Duodenal mucosa (tissue), 2 donors: ENCODE data around the gene G0S2.

ENCODE experiments used
- H3K27ac ChIP-seq: one replicate; pipeline ENCODE4 v1.7.0; 2013; ENCODE audit warnings: low read depth, low read length
- H3K27me3 ChIP-seq, 2 donors: one replicate each; pipeline ENCODE4 v1.7.0; 2013; ENCODE audit warnings: low read length in 2 of 2, control low read depth in 1 of 2; ENCODE audit not compliant: insufficient read depth in 2 of 2, control insufficient read depth in 1 of 2
- H3K36me3 ChIP-seq, 2 donors: one replicate each; pipeline ENCODE4 v1.7.0; 2013; ENCODE audit warnings: low read length in 2 of 2, control low read depth in 1 of 2; ENCODE audit not compliant: insufficient read depth in 2 of 2, control insufficient read depth in 1 of 2
- H3K4me1 ChIP-seq, 2 donors: one replicate each; pipeline ENCODE4 v1.7.0; 2013; ENCODE audit warnings: low read length in 2 of 2, control low read depth in 1 of 2; ENCODE audit not compliant: insufficient read depth in 2 of 2, control insufficient read depth in 1 of 2
- H3K4me3 ChIP-seq, 2 donors: one replicate each; pipeline ENCODE4 v1.7.0; 2013; ENCODE audit warnings: low read length in 2 of 2, low read depth in 1 of 2
- H3K9ac ChIP-seq, 2 donors: one replicate each; pipeline ENCODE4 v1.7.0; 2013; ENCODE audit warnings: low read length in 2 of 2, low read depth in 1 of 2
- H3K9me3 ChIP-seq, 2 donors: one replicate each; pipeline ENCODE4 v1.7.0; 2013; ENCODE audit warnings: low read length in 2 of 2, control low read depth in 1 of 2; ENCODE audit not compliant: control insufficient read depth in 1 of 2

The G0S2 gene

GRCh38 chr1:209675565-209676154 lies 448 bp downstream of the G0S2 start:
- no peaks in the 10 kb centered on the region for H3K36me3 ChIP-seq
- H3K27ac ChIP-seq, result no peak overlapping the region
- H3K4me1 ChIP-seq, result peaks cover 26 to 42% of the 10 kb centered on the region in 2 donors
- no peaks in the 10 kb centered on the region for H3K27me3 ChIP-seq
- H3K4me3 ChIP-seq, result peak overlapping the region; percentile 75 to 81
- no peaks in the 10 kb centered on the region for H3K9me3 ChIP-seq
- H3K9ac ChIP-seq, result peak overlapping the region; percentile 22 to 86

DNA sequence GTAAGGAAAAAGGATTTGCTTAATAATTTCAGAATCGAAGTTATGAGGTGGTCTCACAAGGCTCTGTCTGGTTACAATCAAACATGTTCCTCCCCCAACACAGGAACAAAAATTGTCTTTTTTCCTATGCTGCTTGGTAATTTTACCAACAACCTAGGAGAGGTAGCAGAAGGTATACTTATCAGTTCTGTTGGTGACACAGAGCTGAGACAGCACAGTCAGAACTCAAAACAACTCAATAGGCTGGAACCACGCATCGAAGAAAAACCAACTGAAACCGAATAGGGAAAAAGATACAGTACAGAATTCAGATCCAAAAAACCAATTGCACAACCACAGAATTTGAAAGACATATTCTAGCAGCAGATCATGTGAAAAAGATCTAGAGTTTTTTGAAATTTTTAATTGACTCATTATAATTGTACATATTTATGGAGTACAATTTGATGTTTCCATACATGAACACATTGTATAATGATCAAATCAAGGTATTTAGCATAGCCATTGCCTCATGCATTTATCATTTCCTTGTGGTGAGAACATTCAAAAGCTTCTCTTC lies 3.8 kb downstream of the G0S2 start:
- H3K27me3 ChIP-seq, result peaks cover 0 to 3% of the 10 kb centered on the region in 2 donors
- H3K36me3 ChIP-seq, result no peaks in the 10 kb centered on the region
- H3K4me1 ChIP-seq, result peaks cover 10 to 27% of the 10 kb centered on the region in 2 donors
- no peak overlapping the region for H3K9ac ChIP-seq
- H3K9me3 ChIP-seq, result no peaks in the 10 kb centered on the region
- no peak overlapping the region for H3K27ac ChIP-seq
- H3K4me3 ChIP-seq, result no peak overlapping the region

GRCh38 chr1:209685821-209686220 lies 10.6 kb downstream of the G0S2 start:
- H3K27ac ChIP-seq, result no peak overlapping the region
- no peak overlapping the region for H3K4me3 ChIP-seq
- H3K9ac ChIP-seq, result no peak overlapping the region
- peaks cover 0 to 3% of the 10 kb centered on the region in 2 donors for H3K4me1 ChIP-seq
- no peaks in the 10 kb centered on the region for H3K36me3 ChIP-seq
- H3K27me3 ChIP-seq, result peaks cover 0 to 3% of the 10 kb centered on the region in 2 donors
- H3K9me3 ChIP-seq, result no peaks in the 10 kb centered on the region

GRCh38 chr1:209686322-209686721 lies 11.1 kb downstream of the G0S2 start:
- no peak overlapping the region for H3K9ac ChIP-seq
- no peaks in the 10 kb centered on the region for H3K9me3 ChIP-seq
- peaks cover 0 to 8% of the 10 kb centered on the region in 2 donors for H3K4me1 ChIP-seq
- no peaks in the 10 kb centered on the region for H3K36me3 ChIP-seq
- peaks cover 0 to under 1% of the 10 kb centered on the region in 2 donors for H3K27me3 ChIP-seq
- no peak overlapping the region for H3K27ac ChIP-seq
- no peak overlapping the region for H3K4me3 ChIP-seq

DNA sequence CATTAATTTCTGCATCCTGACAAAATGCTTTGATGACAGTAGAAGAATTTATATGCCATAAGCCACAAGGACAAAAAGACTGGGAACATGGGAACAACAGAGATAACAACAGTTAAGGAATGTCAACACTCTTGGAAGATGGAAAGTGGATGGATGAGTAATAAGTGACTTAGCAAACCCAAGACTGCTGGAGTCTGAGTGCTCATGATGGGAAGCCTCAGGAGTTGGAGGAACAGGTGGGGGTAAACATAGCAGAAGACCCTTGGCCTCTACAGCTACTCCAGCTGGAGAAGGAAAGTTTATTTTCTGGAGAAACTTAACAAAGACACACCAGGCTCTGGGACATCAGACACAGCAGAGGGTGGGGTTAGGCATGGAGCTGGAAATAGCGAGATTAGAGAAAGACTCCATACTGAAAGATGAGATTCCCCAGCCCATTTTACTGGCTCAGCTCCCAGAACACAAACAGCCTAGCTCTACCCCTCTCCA lies 13.6 kb downstream of the G0S2 start:
- Histone ChIP-seq H3K9me3 (no peaks in the 10 kb centered on the region), H3K4me3 (no peak overlapping the region), H3K27me3 (no peaks in the 10 kb centered on the region), H3K27ac (no peak overlapping the region), H3K4me1 (peaks cover 0 to 9% of the 10 kb centered on the region in 2 donors), H3K36me3 (no peaks in the 10 kb centered on the region), H3K9ac (no peak overlapping the region)

DNA sequence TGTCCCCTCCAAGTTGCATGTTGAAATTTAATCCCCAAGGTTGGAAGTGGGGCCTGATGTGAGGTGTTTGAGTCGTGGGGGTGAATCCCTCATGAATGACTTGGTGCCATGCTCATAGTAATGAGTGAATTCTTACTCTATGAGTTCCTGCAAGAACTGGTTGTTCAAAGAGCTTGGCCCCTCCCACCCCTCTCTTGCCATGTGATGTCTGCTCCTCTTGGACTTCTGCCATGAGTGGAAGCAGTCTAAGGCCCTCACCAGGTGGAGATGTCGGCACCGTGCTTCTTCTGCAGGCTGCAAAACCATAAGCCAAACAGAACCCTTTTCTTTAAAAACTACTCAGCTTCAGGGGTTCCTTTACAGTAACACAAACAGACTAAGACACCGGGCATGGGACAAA lies 14.3 kb downstream of the G0S2 start:
- H3K9ac ChIP-seq, result no peak overlapping the region
- no peak overlapping the region for H3K4me3 ChIP-seq
- H3K36me3 ChIP-seq, result no peaks in the 10 kb centered on the region
- peaks cover 0 to 9% of the 10 kb centered on the region in 2 donors for H3K4me1 ChIP-seq
- H3K27ac ChIP-seq, result no peak overlapping the region
- H3K9me3 ChIP-seq, result no peaks in the 10 kb centered on the region
- H3K27me3 ChIP-seq, result no peaks in the 10 kb centered on the region

DNA sequence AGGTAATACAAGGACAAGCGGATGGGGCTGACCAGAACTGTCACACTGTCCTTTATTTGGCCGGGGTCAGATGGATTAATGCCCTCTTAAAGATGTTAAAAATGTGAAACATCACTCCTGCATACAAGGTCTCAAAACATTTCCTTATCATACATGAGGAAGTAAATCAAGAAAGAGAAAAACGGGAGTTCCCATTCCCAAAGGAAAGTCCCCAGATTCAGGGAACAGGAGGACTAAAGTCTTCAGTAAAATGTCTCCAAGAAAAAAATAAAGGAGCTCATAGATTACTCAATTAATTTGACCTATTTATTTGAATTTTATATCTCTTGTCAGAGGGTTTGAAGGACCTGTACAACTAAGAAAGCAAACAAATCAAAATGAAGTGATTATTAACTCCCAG lies 16.0 kb downstream of the G0S2 start:
- no peak overlapping the region for H3K27ac ChIP-seq
- H3K4me3 ChIP-seq, result no peak overlapping the region
- no peak overlapping the region for H3K9ac ChIP-seq
- H3K27me3 ChIP-seq, result no peaks in the 10 kb centered on the region
- H3K9me3 ChIP-seq, result no peaks in the 10 kb centered on the region
- H3K36me3 ChIP-seq, result no peaks in the 10 kb centered on the region
- H3K4me1 ChIP-seq, result peaks cover 0 to 9% of the 10 kb centered on the region in 2 donors

GRCh38 chr1:209692296-209692695 lies 17.1 kb downstream of the G0S2 start:
- peaks cover 0 to 9% of the 10 kb centered on the region in 2 donors for H3K4me1 ChIP-seq
- no peak overlapping the region for H3K27ac ChIP-seq

DNA sequence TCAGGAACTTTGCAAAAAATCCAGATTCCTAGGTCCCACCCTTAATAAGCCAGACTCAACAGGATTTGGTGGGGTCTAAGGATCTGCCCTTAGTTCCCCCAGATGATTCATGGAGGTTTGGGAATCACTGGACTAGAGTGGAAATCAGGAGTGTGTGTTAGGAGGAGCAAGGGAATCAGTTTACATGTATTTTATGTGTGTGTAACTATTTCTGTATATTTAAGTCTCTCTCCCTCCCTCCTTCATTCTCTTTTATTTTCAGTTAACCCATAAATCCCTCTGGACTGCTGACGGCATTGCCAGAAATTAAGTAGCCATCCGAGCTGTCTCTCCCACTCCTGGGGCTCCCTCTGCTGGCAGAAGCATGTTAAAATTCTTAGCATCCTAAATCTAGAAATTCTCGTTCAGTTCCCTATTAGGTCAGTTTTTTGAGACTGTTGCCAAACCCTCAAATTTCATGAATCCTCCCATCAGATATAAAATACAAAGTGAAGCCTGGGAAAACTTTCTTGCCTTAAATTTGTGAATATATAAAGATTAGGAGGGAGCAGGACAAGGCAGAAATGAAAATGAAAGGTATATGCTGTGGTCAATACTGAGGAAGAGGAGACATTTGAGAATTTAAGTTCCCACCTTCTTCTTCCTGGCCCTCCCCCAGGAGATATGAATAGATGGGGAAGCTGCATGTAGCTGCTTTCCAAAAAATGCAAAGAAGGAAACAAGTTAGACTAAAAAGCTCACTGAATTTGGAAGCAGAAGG lies 17.7 kb downstream of the G0S2 start:
- Histone ChIP-seq H3K9ac (peak overlapping the region in 1 of 2 donors; percentile 27), H3K4me1 (peaks cover 0 to 9% of the 10 kb centered on the region in 2 donors), H3K36me3 (no peaks in the 10 kb centered on the region), H3K4me3 (no peak overlapping the region), H3K27me3 (no peaks in the 10 kb centered on the region), H3K9me3 (no peaks in the 10 kb centered on the region), H3K27ac (no peak overlapping the region)

More at GRCh38 chr1:209692296-209692695, 17.1 kb downstream of the G0S2 start:
- Histone ChIP-seq H3K27me3 (no peaks in the 10 kb centered on the region), H3K9me3 (no peaks in the 10 kb centered on the region), H3K9ac (peak overlapping the region in 1 of 2 donors; percentile 27), H3K4me3 (no peak overlapping the region), H3K36me3 (no peaks in the 10 kb centered on the region)

DNA sequence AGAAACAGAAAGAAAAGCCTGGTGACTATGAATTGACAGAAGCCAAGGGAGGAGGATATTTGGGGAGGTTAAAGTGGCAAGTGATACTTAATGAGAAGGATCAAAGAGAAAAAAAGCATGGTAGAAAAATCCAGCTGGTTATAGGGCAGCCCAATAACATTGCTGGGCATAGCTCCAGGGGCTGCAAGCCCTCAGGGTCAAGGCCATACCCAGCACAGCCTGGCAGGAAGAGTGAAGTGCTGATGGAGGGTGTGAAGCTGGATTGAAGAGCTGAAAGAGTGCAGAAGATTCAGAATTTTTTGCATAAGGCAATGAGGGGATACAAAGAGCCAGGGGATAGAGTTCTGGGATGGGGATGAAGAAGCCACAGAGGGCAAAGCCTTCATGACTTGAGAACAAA lies 21.5 kb downstream of the G0S2 start:
- no peak overlapping the region for H3K9ac ChIP-seq

More for the DNA sequence above, 21.5 kb downstream of the G0S2 start:
- Histone ChIP-seq H3K4me1 (no peaks in the 10 kb centered on the region), H3K27ac (no peak overlapping the region), H3K9me3 (no peaks in the 10 kb centered on the region), H3K4me3 (no peak overlapping the region), H3K36me3 (no peaks in the 10 kb centered on the region), H3K27me3 (no peaks in the 10 kb centered on the region)
